Activated T-cell treated with anti-CD3 and anti-CD28 coated beads, Interleukin-2, amount 50 U/mL, for 48 hours (primary cell): ENCODE measurements around the gene HIGD2A.
A peak's percentile ranks its signal among the peaks of the same experiment; 100 is the strongest.

ENCODE experiments used
- DNase-seq, 2 experiments: peaks; one replicate each; pipeline ENCODE4 v3.0.0-alpha.2; 2020

Gene HIGD2A

GRCh38 chr5:176369934-176370711, 18.4 kb upstream of the HIGD2A start:
- no peak for DNase-seq

DNA sequence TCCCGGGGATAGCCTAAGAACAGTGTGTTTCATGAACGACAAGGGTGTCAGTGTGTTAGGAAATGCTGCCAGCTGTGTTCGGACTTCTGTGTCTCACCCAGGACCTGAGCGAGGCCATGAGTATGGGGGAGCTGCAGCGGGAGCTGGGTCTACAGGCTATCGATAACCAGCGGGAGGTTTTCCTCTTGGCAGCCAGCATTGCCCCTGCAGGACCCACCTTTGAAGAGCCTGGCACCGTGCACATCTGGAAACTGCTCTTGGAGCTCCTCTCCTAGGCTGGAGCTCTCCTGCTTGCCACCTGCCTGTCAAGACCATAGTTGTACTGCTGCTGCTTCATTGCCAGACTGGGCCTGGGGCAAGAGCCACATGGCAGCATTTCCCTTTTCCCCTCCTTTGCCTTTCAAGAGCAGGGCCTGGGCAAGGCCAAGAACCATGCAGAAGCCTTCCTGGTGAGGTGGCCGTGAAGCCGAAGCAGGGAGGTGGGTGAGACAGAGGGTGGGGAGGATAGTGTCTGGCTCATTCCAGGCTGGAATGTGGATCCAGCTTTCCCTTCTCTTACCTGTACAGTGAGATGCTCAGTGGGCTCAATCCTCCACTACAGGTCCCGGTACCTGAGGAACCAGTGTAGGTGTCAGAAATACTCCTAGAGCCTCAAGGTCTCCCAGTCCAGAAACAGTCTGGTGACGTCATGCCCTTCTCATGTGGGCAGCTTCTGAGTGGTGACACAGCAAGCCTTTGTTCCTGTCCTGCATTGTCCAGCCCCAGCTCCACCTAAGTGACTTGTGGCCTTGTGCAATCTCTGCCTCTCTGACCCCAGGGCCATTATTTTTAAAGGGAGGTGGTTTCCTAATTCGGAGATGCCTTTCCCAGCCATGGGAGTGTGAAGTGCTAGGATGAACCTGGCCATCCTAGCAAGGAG, 16.7 kb upstream of the HIGD2A start:
- no peak for DNase-seq

DNA sequence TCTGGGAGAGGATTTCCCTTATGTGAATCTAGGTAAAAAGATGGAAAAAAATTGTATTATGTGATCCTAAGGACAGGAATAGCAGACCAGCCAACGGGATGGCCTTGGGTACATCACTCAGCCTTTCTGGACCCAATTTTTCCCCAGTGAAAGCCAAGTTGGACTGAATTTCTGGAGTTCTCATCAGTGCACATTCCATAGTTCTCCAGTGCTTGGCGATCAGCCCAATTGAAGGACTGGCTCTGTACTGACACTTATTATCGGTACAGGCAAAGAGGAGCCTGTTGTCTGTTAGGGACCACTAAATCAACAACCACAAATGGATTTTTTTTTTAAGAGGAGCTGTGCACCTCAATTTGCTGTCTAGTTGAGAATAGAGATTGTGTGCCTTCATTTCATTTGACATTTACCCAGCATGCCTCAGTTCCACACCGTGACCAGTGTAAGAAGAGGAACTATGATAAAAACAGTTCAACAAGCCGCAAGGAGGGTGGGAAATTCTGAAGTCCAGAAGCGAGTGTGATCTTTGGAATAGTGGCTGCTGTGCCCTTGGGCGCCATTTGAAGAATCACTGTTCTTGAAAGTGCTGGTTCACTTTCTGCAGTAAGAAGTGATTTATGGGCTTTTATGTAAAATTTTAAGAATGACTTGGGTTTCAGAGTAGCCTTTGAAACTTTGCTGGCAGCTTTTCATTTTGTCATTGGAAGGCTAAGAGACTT, 15.3 kb upstream of the HIGD2A start:
- no peak for DNase-seq

DNA sequence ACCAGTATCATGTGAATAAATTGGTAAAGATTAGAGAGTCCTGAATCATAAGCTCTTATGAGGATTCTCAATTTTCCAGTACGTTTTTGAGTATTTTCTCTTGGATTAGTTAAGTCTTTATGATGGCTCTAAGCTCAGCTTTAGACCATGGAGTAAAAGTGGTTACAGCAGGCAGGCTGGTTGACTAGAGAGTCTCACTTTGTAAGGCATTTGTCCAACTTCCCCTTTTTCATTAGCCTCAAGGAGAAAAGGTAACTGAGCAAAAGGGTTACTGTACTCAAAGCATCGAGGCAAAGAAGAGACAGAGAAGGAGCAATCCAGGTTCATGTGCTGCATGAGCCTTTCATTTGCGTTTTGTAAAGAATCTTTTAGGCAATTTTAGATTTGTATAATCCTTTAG, 8.7 kb upstream of the HIGD2A start:
- no peak for DNase-seq

DNA sequence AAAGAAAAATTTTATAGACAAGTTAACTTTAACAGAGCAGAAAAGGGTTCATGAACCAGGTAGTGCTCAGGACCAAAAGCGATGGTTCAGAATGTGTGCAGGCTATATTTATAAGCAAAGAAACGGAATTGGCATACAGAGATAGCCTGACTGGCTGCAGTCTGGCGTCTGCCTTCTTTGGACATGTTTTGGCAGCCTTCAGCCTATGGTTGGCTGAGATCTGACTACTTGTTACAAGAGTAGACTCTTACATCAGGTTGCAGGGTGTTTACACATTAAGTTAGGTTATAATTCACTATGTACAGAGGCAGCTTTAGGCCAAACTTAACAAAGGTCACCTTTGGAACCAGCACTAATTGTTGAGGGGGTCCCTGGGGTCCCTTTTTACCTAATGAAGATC, 7.1 kb upstream of the HIGD2A start:
- DNase-seq: no peak

GRCh38 chr5:176381979-176382378, 6.6 kb upstream of the HIGD2A start:
- no peak for DNase-seq

GRCh38 chr5:176382721-176383120, 5.8 kb upstream of the HIGD2A start:
- no peak for DNase-seq

- no peak for DNase-seq
Measured at GRCh38 chr5:176383248-176383905, 5.2 kb upstream of the HIGD2A start.

- DNase-seq: no peak
Measured at GRCh38 chr5:176383961-176384360, 4.6 kb upstream of the HIGD2A start.

GRCh38 chr5:176384366-176384930, 4.1 kb upstream of the HIGD2A start:
- DNase-seq: no peak

GRCh38 chr5:176384991-176385390, 3.6 kb upstream of the HIGD2A start:
- DNase-seq: no peak

DNA sequence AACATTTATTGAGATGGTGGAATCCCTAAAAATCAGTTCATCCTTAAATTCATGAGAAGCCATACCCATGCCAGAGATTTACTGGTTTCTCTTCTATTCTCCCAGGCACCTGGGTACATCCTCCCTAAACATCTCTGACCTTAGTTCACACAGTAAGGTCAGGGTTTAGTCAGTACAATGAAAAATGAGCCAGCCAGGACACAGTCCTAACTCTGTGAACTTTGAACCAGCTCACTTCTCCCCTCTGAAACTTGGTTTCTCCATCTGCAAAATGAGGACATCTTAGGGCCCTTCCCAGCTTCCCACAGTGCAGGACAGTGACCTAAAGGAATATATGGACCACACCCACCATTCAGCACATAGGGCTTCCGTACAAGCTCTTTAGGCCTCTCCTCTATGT, 2.1 kb upstream of the HIGD2A start:
- DNase-seq: no peak

- DNase-seq: no peak
Measured at GRCh38 chr5:176387384-176387925, 1.1 kb upstream of the HIGD2A start.

GRCh38 chr5:176388003-176388443, 528 bp upstream of the HIGD2A start:
- peak in 1 of 2 experiments; percentile 39 for DNase-seq

DNA sequence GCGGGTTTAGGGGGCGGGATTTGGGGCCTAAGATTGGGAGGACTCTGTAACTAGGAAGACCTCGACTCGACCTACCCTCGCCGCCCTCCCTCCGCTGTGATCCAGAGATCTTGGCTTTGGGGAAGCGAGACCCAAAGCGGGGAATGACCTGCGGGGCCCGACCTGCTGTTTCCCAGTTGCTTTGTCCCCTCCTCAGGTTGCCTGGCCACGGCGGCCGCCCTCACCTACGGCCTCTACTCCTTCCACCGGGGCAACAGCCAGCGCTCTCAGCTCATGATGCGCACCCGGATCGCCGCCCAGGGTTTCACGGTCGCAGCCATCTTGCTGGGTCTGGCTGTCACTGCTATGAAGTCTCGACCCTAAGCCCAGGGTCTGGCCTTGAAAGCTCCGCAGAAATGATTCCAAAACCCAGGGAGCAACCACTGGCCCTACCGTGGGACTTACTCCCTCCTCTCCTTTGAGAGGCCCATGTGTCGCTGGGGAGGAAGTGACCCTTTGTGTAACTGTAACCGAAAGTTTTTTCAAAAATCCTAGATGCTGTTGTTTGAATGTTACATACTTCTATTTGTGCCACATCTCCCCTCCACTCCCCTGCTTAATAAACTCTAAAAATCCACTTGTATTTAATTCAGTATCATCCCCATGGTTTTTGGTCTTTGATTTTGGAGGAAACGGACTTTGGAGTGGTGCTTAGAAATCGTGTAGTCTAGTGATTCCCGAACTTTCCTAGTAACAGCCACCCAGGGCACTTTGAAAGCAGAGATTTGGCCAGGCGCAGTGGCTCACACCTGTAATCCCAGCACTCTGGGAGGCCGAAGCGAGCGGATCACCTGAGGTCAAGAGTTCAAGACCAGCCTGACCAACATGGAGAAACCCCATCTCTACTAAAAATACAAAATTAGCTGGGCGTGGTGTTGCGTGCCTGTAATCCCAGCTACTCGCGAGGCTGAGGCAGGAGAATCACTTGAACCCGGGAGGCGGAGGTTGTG, 878 bp downstream of the HIGD2A start:
- no peak for DNase-seq

- no peak for DNase-seq
Measured at GRCh38 chr5:176391479-176391878, 2.9 kb downstream of the HIGD2A start.

DNA sequence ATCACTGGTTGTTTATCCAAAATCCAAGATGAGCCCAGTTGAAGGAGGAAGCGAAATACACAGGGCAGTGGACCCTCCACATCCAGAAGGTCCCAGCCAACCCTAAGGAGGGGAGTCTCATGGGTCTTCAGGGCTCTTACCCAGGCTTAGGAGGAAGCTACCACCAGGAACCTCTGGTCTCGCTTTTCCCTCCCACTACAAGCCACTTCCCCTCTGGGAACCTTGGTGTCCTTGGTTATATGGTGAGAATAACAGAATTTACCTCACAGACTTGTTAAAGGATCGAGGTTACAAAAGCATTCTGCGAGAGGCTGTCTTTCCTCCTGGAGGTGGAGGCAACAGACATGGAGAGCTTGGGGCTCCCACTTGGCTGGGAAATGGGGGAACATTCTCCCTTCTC, 3.4 kb downstream of the HIGD2A start:
- DNase-seq: no peak

- DNase-seq: no peak
Measured at GRCh38 chr5:176392526-176392925, 4.0 kb downstream of the HIGD2A start.

DNA sequence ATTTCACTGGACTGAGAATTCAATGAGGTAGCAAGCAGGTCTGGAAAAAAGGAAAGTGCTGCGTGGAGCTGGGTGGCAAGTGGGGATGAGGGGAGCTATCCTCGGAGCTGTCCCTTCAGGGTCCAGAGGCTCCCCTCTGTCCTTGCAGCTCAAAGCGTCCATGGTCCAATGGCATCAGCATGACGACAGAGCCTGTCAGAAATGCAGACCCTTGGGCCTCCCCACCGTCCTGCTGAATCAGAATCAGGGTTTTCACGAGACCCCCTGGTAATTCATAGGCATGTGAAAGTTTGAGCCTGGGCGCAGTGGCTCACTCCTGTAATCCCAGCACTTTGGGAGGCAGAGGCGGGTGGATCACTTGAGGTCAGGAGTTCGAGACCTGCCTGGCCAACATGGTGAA, 5.5 kb downstream of the HIGD2A start:
- no peak for DNase-seq

DNA sequence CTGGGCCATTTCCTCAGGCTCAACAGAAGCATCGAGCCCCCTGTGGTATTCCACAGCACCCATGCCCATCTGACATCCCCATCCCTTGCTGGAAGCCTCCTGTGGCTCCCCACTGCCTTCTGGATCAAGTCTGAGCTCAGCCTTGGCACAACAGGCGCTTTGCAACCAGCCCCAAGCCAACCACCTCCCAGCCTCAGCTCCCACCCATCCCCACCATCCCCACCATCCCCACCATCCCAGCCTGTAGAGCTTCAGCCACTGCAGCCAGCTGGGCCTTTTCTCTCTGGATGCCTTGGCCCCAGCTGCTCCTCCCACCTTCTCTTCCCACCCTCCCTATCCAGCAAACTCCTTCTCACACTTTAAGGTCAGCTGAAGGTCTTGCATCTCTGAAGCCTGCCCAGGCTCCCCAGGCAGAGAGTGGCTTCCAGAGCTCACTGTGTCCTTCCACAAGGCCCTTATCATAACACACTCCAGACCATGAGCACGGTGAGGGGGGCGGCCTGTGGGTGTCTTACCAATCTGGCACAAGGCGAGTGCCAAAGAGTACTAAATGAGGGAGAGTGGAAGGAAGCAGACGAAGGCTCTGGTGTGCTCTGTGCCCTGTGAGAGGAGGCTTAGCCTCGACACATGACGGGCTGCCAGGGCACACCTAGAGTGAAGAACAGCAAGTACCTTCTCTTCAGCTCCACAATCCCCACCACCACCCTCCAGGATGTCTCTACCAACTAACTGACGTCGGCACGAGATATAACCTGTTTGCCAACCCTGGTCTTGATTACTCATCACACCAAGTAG, 6.5 kb downstream of the HIGD2A start:
- DNase-seq: no peak
